Stimulated activated naive B cell treated with anti-CD40 and anti-IgM and Interleukin-4, amounts not matched to agents 10 μg/mL and 1 μg/mL and 100 μg/mL, for 72 hours (primary cell): ENCODE results near the gene MAP3K1.

Experiments used
- ATAC-seq, 2 donors: fragments of 150-1000 bp; cut with Tn5 transposase; replicated peaks; 2 replicates each; pipeline ENCODE4 v1.10.0; 2021; ENCODE audit warnings: moderate library complexity in 1 of 2
- DNase-seq: peaks from one replicate; pipeline ENCODE4 v3.0.0; 2021
- H3K27ac Mint-ChIP-seq: one replicate; pipeline ENCODE4 v1.8.0; 2022; ENCODE audit warnings: mild to moderate bottlenecking, mixed read lengths
- H3K27me3 Mint-ChIP-seq, 2 donors: one replicate each; pipeline ENCODE4 v1.8.0; 2022; ENCODE audit warnings: mixed read lengths in 2 of 2
- H3K36me3 Mint-ChIP-seq, 2 donors: one replicate each; pipeline ENCODE4 v1.8.0; 2022; ENCODE audit warnings: mixed read lengths in 2 of 2, mild to moderate bottlenecking in 1 of 2
- H3K4me1 Mint-ChIP-seq, 2 donors: one replicate each; pipeline ENCODE4 v1.8.0; 2022; ENCODE audit warnings: mixed read lengths in 2 of 2, mild to moderate bottlenecking in 1 of 2
- H3K4me3 Mint-ChIP-seq, 2 donors: one replicate each; pipeline ENCODE4 v1.8.0; 2022; ENCODE audit warnings: mild to moderate bottlenecking in 2 of 2, mixed read lengths in 2 of 2, moderate library complexity in 1 of 2
- H3K9me3 Mint-ChIP-seq, 2 donors: one replicate each; pipeline ENCODE4 v1.8.0; 2022; ENCODE audit warnings: mixed read lengths in 2 of 2, mild to moderate bottlenecking in 1 of 2

MAP3K1 gene

GRCh38 chr5:56822981-56823380 lies 7.6 kb downstream of the MAP3K1 start:
- Mint-ChIP-seq H3K27me3 (no peaks in the 10 kb centered on the region), H3K9me3 (no peaks in the 10 kb centered on the region), H3K4me1 (peaks cover 50 to 75% of the 10 kb centered on the region in 2 donors), H3K4me3 (peak overlapping the region; percentile 69), H3K36me3 (peaks cover 27 to 33% of the 10 kb centered on the region in 2 donors), H3K27ac (peak overlapping the region; percentile 94)
- ATAC-seq = peak; percentile 55 to 63
- no peak for DNase-seq

GRCh38 chr5:56824019-56824418 lies 8.7 kb downstream of the MAP3K1 start:
- Mint-ChIP-seq H3K4me3 (peak overlapping the region in 1 of 2 donors; percentile 60), H3K27me3 (no peaks in the 10 kb centered on the region), H3K4me1 (peaks cover 53 to 79% of the 10 kb centered on the region in 2 donors), H3K36me3 (peaks cover 27 to 33% of the 10 kb centered on the region in 2 donors), H3K27ac (peak overlapping the region; percentile 14), H3K9me3 (no peaks in the 10 kb centered on the region)
- DNase-seq (no peak), ATAC-seq (no peak)

GRCh38 chr5:56825222-56825824 lies 10.0 kb downstream of the MAP3K1 start:
- Mint-ChIP-seq H3K4me3 (no peak overlapping the region), H3K27me3 (no peaks in the 10 kb centered on the region), H3K36me3 (peaks cover 27 to 32% of the 10 kb centered on the region in 2 donors), H3K27ac (peak overlapping the region; percentile 56), H3K9me3 (no peaks in the 10 kb centered on the region), H3K4me1 (peaks cover 57 to 83% of the 10 kb centered on the region in 2 donors)
- DNase-seq (no peak), ATAC-seq (no peak)

- no peaks in the 10 kb centered on the region for H3K27me3 Mint-ChIP-seq
- H3K36me3 Mint-ChIP-seq = peaks cover 18 to 22% of the 10 kb centered on the region in 2 donors
- peaks cover 57 to 90% of the 10 kb centered on the region in 2 donors for H3K4me1 Mint-ChIP-seq
- no peaks in the 10 kb centered on the region for H3K9me3 Mint-ChIP-seq
- H3K27ac Mint-ChIP-seq = peak overlapping the region; percentile 91
- ATAC-seq (peak; percentile 28 to 39), DNase-seq (no peak)
- H3K4me3 Mint-ChIP-seq = no peak overlapping the region
These were observed 11.7 kb downstream of the MAP3K1 start for GRCh38 chr5:56827049-56827448.

GRCh38 chr5:56827924-56828323 lies 12.6 kb downstream of the MAP3K1 start:
- Mint-ChIP-seq H3K9me3 (no peaks in the 10 kb centered on the region), H3K27ac (peak overlapping the region; percentile 47), H3K4me3 (no peak overlapping the region)

GRCh38 chr5:56829137-56829908 lies 14.0 kb downstream of the MAP3K1 start:
- H3K27me3 Mint-ChIP-seq = no peaks in the 10 kb centered on the region
- peak; percentile 91 to 93 for ATAC-seq
- peak overlapping the region; percentile 83 for H3K27ac Mint-ChIP-seq
- peak overlapping the region; percentile 70 to 78 for H3K4me3 Mint-ChIP-seq
- no peaks in the 10 kb centered on the region for H3K9me3 Mint-ChIP-seq
- peaks cover 54 to 92% of the 10 kb centered on the region in 2 donors for H3K4me1 Mint-ChIP-seq
- DNase-seq = peak; percentile 47
- H3K36me3 Mint-ChIP-seq = peaks cover 9 to 11% of the 10 kb centered on the region in 2 donors

More at GRCh38 chr5:56827924-56828323, 12.6 kb downstream of the MAP3K1 start:
- ATAC-seq = no peak
- Mint-ChIP-seq H3K36me3 (peaks cover 13 to 15% of the 10 kb centered on the region in 2 donors), H3K27me3 (no peaks in the 10 kb centered on the region), H3K4me1 (peaks cover 54 to 90% of the 10 kb centered on the region in 2 donors)
- no peak for DNase-seq

- H3K9me3 Mint-ChIP-seq = no peaks in the 10 kb centered on the region
- no peak overlapping the region for H3K4me3 Mint-ChIP-seq
- DNase-seq = no peak
- H3K36me3 Mint-ChIP-seq = peaks cover 2 to 3% of the 10 kb centered on the region in 2 donors
- no peak for ATAC-seq
- peaks cover 62 to 94% of the 10 kb centered on the region in 2 donors for H3K4me1 Mint-ChIP-seq
- H3K27ac Mint-ChIP-seq = peak overlapping the region; percentile 10
- no peaks in the 10 kb centered on the region for H3K27me3 Mint-ChIP-seq
These were observed 16.4 kb downstream of the MAP3K1 start for GRCh38 chr5:56831773-56832172.

GRCh38 chr5:56833325-56833724 lies 18.0 kb downstream of the MAP3K1 start:
- H3K27ac Mint-ChIP-seq = peak overlapping the region; percentile 49
- no peaks in the 10 kb centered on the region for H3K27me3 Mint-ChIP-seq

GRCh38 chr5:56837381-56837780 lies 22.0 kb downstream of the MAP3K1 start:
- no peaks in the 10 kb centered on the region for H3K27me3 Mint-ChIP-seq
- peaks cover 2 to 3% of the 10 kb centered on the region in 2 donors for H3K9me3 Mint-ChIP-seq
- ATAC-seq (no peak), DNase-seq (no peak)
- H3K4me1 Mint-ChIP-seq = peaks cover 66 to 97% of the 10 kb centered on the region in 2 donors
- peaks cover 5 to 13% of the 10 kb centered on the region in 2 donors for H3K36me3 Mint-ChIP-seq
- peak overlapping the region; percentile 81 for H3K27ac Mint-ChIP-seq
- no peak overlapping the region for H3K4me3 Mint-ChIP-seq

More at GRCh38 chr5:56833325-56833724, 18.0 kb downstream of the MAP3K1 start:
- peaks cover 69 to 98% of the 10 kb centered on the region in 2 donors for H3K4me1 Mint-ChIP-seq
- peak overlapping the region; percentile 1 to 45 for H3K4me3 Mint-ChIP-seq
- H3K36me3 Mint-ChIP-seq = peaks cover 3 to 6% of the 10 kb centered on the region in 2 donors
- peak; percentile 49 to 61 for ATAC-seq
- H3K9me3 Mint-ChIP-seq = no peaks in the 10 kb centered on the region
- no peak for DNase-seq

GRCh38 chr5:56837956-56838355 lies 22.6 kb downstream of the MAP3K1 start:
- Mint-ChIP-seq H3K27ac (peak overlapping the region; percentile 81), H3K27me3 (no peaks in the 10 kb centered on the region), H3K9me3 (peaks cover 2 to 3% of the 10 kb centered on the region in 2 donors), H3K4me3 (peak overlapping the region in 1 of 2 donors; percentile 72), H3K4me1 (peaks cover 68 to 95% of the 10 kb centered on the region in 2 donors), H3K36me3 (peaks cover 5 to 13% of the 10 kb centered on the region in 2 donors)
- ATAC-seq (peak in 1 of 2 donors; percentile 22), DNase-seq (no peak)

- H3K27me3 Mint-ChIP-seq = no peaks in the 10 kb centered on the region
- ATAC-seq (peak; percentile 58 to 63), DNase-seq (no peak)
- peak overlapping the region; percentile 81 for H3K27ac Mint-ChIP-seq
- H3K4me1 Mint-ChIP-seq = peaks cover 66 to 95% of the 10 kb centered on the region in 2 donors
- H3K9me3 Mint-ChIP-seq = peaks cover 2 to 3% of the 10 kb centered on the region in 2 donors
- H3K4me3 Mint-ChIP-seq = peak overlapping the region; percentile 30 to 72
- peaks cover 5 to 16% of the 10 kb centered on the region in 2 donors for H3K36me3 Mint-ChIP-seq
These were observed 23.2 kb downstream of the MAP3K1 start for GRCh38 chr5:56838409-56839039.

- H3K4me1 Mint-ChIP-seq = peaks cover 67 to 95% of the 10 kb centered on the region in 2 donors
- H3K9me3 Mint-ChIP-seq = peaks cover 2 to 3% of the 10 kb centered on the region in 2 donors
- H3K27me3 Mint-ChIP-seq = no peaks in the 10 kb centered on the region
- DNase-seq (no peak), ATAC-seq (no peak)
- H3K27ac Mint-ChIP-seq = peak overlapping the region; percentile 81
- H3K36me3 Mint-ChIP-seq = peaks cover 5 to 16% of the 10 kb centered on the region in 2 donors
- peak overlapping the region; percentile 30 to 72 for H3K4me3 Mint-ChIP-seq
These were observed 23.7 kb downstream of the MAP3K1 start for GRCh38 chr5:56839062-56839461.

GRCh38 chr5:56840597-56840996 lies 25.2 kb downstream of the MAP3K1 start:
- no peaks in the 10 kb centered on the region for H3K27me3 Mint-ChIP-seq
- peak; percentile 43 for DNase-seq
- H3K36me3 Mint-ChIP-seq = peaks cover 2 to 21% of the 10 kb centered on the region in 2 donors
- peak overlapping the region; percentile 80 to 86 for H3K4me3 Mint-ChIP-seq
- H3K27ac Mint-ChIP-seq = peak overlapping the region; percentile 97
- H3K9me3 Mint-ChIP-seq = peaks cover 2 to 3% of the 10 kb centered on the region in 2 donors
- H3K4me1 Mint-ChIP-seq = peaks cover 64 to 95% of the 10 kb centered on the region in 2 donors
- ATAC-seq = peak; percentile 79 to 85

- ATAC-seq (peak; percentile 51 to 57), DNase-seq (no peak)
- H3K4me3 Mint-ChIP-seq = peak overlapping the region; percentile 6 to 35
- peaks cover 2 to 3% of the 10 kb centered on the region in 2 donors for H3K9me3 Mint-ChIP-seq
- peak overlapping the region; percentile 42 for H3K27ac Mint-ChIP-seq
- no peaks in the 10 kb centered on the region for H3K27me3 Mint-ChIP-seq
- H3K36me3 Mint-ChIP-seq = peaks cover 4 to 22% of the 10 kb centered on the region in 2 donors
- peaks cover 43 to 94% of the 10 kb centered on the region in 2 donors for H3K4me1 Mint-ChIP-seq
These were observed 29.9 kb downstream of the MAP3K1 start for GRCh38 chr5:56845277-56845676.
